Effector memory CD4-positive, alpha-beta T cell (primary cell): ENCODE data around the gene C9orf43.

Experiments
- DNase-seq, 3 donors: peaks; one replicate each; pipeline ENCODE4 v3.0.0-alpha.2; 2020
- H3K27ac ChIP-seq: 2 replicates; pipeline ENCODE4 v1.7.0; 2013; ENCODE audit warnings: mild to moderate bottlenecking, low read length, moderate library complexity; ENCODE audit not compliant: insufficient read depth, poor library complexity, severe bottlenecking
- H3K27me3 ChIP-seq: replicated peaks from 2 replicates; pipeline ENCODE4 v1.7.0; 2013; ENCODE audit warnings: mild to moderate bottlenecking, low read length; ENCODE audit not compliant: insufficient read depth, control insufficient read depth, poor library complexity, severe bottlenecking
- H3K36me3 ChIP-seq: 2 replicates; pipeline ENCODE4 v1.7.0; 2013; ENCODE audit warnings: mild to moderate bottlenecking, low read length, moderate library complexity; ENCODE audit not compliant: control insufficient read depth, insufficient read depth
- H3K4me1 ChIP-seq: 2 replicates; pipeline ENCODE4 v1.7.0; 2013; ENCODE audit warnings: low read length, mild to moderate bottlenecking; ENCODE audit not compliant: control insufficient read depth, insufficient read depth, poor library complexity, severe bottlenecking
- H3K4me3 ChIP-seq: 2 replicates; pipeline ENCODE4 v1.7.0; 2013; ENCODE audit warnings: low read length, low read depth, mild to moderate bottlenecking; ENCODE audit not compliant: insufficient read depth, poor library complexity, severe bottlenecking
- H3K9me3 ChIP-seq: 2 replicates; pipeline ENCODE4 v1.7.0; 2013; ENCODE audit warnings: mild to moderate bottlenecking, low read length, moderate library complexity; ENCODE audit not compliant: control insufficient read depth

C9orf43 gene

DNA sequence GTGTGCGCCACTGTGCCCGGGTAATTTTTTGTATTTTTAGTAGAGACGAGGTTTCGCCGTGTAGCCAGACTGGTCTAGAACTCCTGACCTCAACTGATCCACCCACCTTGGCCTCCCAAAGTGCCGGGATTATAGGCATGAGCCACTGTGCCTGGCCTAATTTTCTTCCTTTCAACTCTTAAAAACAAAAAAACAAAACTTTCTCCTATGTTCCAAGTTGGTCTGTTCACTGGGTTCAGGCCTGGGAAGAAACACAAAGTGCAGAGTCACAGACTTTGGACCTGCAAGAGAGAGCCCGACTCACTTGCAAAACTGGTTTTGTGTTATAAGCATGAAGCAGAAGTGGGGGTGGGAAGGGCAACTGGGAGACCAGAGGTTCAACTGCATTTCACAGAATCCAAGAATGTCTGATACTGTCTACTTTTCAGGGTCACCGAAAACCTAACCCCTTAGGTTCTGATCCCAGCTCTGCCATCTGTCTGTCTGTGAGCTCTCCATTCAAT lies 28.6 kb upstream of the C9orf43 start:
- H3K36me3 ChIP-seq = peaks cover 5% of the 10 kb centered on the region
- H3K4me1 ChIP-seq = no peaks in the 10 kb centered on the region
- DNase-seq = no peak
- H3K4me3 ChIP-seq = no peak overlapping the region
- H3K27ac ChIP-seq = no peak overlapping the region
- H3K9me3 ChIP-seq = no peaks in the 10 kb centered on the region
- no peaks in the 10 kb centered on the region for H3K27me3 ChIP-seq

DNA sequence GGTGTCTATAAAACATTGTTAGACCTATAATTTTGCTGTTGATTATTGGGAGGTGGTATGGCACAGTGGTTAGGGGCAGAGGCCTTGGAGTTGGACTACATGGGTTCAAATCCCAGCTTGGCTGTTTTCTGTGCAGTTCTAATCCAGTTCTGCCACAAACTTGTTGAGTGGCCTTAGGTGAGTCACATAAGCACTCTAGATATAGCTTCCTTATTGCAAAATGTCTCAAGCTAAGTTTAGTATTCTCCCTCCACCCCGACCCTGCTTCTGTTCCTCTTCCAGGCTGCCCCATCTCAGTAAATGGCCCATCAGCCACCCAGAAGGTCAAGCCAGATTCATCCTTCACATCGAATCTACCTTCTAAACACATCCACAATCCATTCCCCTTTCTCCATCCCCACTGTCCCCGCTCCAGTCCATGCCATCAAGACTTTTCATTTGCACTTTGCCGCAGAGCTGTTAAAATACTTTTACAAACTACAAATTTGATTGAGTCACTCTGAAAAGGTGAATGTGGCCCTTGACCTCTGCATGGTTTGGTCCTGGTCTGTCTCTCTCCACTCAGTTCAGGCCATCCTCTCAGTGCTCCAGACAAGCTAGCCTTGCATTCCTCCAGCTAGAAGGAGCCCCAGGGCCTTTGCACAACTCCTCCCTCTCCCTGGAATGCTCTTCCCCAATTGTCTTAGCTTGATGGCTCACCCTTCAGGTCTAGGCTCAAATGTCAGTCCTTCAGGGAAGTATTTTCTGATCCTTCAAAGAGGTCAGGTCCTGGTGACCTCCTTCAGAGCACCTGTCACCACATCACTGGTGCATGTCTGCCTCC lies 23.8 kb upstream of the C9orf43 start:
- H3K4me1 ChIP-seq = no peaks in the 10 kb centered on the region
- no peaks in the 10 kb centered on the region for H3K9me3 ChIP-seq
- H3K27ac ChIP-seq = no peak overlapping the region
- H3K4me3 ChIP-seq = no peak overlapping the region
- H3K27me3 ChIP-seq = no peaks in the 10 kb centered on the region
- peaks cover 49% of the 10 kb centered on the region for H3K36me3 ChIP-seq
- no peak for DNase-seq

DNA sequence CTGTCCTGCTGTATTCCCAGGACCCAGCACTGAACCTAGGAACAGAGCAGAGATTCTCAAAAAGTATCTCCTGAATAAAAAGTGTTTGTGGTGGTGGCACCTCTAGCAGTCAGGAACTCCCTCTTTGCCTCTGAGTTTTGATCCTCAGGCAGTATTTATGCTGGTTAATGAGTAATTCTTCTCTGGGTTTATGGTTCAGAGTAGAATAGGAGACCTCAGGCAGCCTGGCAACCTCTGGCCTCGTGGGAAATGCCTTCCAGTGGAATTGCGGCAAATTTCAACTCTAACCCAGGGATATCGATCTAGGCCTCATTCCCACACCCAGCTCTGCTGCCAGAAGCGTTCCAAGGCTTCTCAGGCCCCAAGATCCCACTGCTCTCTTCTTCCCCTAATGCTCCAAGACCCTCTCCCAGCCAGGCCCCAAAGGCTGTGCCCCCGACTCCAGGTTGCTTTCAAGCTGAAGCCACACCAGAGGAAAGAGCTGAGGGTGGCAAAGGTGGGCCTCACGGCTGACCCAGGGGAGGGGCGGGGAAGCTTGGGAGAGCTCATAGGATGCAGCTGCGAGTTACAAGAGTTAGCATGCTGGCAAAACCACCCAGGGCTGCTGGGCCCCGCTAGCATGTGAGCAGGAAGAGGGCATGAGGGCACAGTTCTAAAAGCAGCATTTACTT lies 22.9 kb upstream of the C9orf43 start:
- no peak for DNase-seq
- Histone ChIP-seq H3K27ac (no peak overlapping the region), H3K4me1 (no peaks in the 10 kb centered on the region), H3K27me3 (no peaks in the 10 kb centered on the region), H3K9me3 (no peaks in the 10 kb centered on the region), H3K4me3 (no peak overlapping the region), H3K36me3 (peaks cover 53% of the 10 kb centered on the region)

DNA sequence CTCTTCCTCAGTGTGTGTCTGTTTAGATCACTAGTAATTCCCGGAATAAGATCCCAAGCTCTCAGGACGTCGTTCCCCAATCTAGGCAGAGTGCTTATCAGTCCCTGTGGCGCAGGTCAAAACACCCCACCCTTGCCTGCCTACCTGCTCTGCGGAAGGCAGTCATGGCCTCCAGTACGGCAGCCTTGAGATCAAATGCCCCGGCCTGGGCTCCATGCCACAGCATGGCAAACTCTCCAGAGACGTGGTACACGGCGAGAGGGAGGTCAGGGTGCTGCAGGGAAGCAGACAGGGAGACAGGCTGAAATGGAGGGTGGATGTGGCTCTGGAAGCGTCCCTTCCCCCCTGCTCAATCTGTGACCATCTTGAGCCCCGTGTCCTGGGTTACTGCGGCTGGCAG lies 21.7 kb upstream of the C9orf43 start:
- Histone ChIP-seq H3K36me3 (peaks cover 61% of the 10 kb centered on the region), H3K27me3 (no peaks in the 10 kb centered on the region), H3K4me3 (no peak overlapping the region), H3K4me1 (no peaks in the 10 kb centered on the region), H3K27ac (no peak overlapping the region), H3K9me3 (no peaks in the 10 kb centered on the region)
- DNase-seq = no peak

DNA sequence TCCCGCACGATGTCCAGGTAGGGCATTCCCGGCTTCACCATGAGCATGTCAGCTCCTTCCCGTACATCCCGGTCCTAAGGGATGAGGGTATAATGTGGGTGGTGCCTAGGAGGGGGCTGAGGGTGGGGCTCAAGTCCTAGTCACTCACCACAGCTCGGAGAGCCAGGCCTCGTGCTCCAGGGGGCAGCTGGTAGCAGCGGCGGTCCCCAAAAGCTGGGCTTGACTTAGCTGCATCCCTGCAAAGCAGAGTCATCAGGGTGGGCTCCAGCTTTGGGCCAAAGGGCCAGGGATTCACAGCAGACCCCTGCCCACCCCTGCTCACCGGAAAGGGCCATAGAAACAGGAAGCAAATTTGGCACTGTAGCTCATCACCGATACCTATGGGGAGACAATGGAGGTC lies 21.1 kb upstream of the C9orf43 start:
- no peaks in the 10 kb centered on the region for H3K4me1 ChIP-seq

DNA sequence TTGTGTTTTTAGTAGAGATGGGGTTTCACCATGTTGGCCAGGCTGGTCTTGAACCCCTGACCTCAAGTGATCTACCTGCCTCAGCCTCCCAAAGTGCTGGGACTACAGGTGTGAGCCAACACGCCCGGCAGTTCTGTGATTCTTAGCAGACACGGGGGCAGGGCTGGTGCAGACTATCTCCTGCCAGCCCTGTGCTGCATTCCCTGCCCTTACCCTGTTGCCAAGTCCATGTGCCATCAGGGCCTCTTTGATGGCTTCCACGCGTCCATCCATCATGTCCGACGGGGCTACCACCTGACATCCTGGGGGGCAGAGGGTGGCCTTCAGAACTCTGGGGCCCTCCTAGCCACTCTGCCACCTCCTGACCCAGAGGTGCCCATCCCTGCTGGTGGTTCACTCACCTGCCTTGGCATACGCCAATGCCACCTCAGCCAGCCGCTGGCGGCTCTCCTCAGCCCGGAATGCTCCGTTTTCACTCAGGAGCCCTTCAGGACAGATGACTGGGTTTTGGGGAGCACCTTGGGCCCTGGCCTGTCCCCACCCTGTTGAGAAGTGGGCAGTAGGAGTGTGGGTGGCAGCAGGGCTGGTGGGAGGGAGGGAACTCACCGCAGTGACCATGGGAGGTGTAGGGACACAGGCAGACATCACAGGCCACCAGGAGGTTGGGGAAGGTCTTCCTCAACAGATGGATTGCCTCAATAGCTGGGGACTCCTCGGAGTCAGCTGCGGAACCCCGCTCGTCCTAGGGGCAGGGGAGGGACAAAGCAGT lies 20.2 kb upstream of the C9orf43 start:
- Histone ChIP-seq H3K36me3 (peaks cover 61% of the 10 kb centered on the region), H3K4me3 (no peak overlapping the region), H3K9me3 (no peaks in the 10 kb centered on the region), H3K4me1 (no peaks in the 10 kb centered on the region), H3K27ac (no peak overlapping the region), H3K27me3 (no peaks in the 10 kb centered on the region)
- no peak for DNase-seq

More for the DNA sequence above, 21.1 kb upstream of the C9orf43 start:
- Histone ChIP-seq H3K9me3 (no peaks in the 10 kb centered on the region), H3K27ac (no peak overlapping the region), H3K27me3 (no peaks in the 10 kb centered on the region), H3K36me3 (peaks cover 61% of the 10 kb centered on the region), H3K4me3 (no peak overlapping the region)
- no peak for DNase-seq

DNA sequence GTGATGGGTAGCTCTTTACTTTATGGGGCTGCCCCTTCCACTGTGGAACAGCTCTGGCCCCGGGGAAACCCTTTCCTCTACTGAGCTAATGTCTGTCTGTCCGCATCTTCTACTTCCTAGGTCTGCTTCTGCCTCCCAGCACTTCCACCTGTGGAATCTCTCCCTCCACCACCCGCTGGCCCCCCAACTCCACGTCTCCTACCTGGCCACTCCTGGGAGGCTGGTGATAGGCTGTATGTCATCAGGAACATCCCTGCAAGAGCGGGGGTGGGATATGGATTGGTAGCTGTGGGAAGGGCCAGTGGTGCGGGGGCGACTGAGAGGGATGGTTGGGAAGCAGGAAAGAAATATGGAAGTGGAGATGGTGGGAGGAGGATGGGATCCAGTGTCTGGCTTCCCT lies 18.6 kb upstream of the C9orf43 start:
- peaks cover 57% of the 10 kb centered on the region for H3K36me3 ChIP-seq

DNA sequence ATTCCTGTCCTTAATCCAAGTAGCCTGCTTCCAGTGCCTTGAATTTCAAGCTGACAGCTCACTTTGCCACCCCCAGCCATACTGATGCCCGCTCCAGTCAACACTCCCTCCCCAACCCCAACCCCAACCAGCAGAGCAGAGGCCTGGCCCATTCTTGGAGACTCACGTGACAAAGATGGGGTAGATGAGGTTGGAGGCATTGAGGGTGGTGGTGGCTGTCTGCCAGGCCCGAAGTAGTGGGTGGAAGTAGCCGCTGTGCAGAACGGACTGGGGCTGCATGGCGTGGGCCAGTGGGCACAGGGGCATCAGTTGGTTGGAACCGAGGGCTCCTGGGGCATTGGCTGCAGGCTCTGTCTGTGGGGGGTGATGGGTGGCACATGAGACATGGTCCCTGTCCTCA lies 17.3 kb upstream of the C9orf43 start:
- no peaks in the 10 kb centered on the region for H3K27me3 ChIP-seq
- no peaks in the 10 kb centered on the region for H3K9me3 ChIP-seq
- H3K4me3 ChIP-seq = no peak overlapping the region
- no peak overlapping the region for H3K27ac ChIP-seq
- H3K4me1 ChIP-seq = no peaks in the 10 kb centered on the region
- H3K36me3 ChIP-seq = peaks cover 46% of the 10 kb centered on the region
- DNase-seq = no peak

More for the DNA sequence above, 18.6 kb upstream of the C9orf43 start:
- Histone ChIP-seq H3K4me1 (no peaks in the 10 kb centered on the region), H3K4me3 (no peak overlapping the region), H3K27me3 (no peaks in the 10 kb centered on the region), H3K27ac (no peak overlapping the region), H3K9me3 (no peaks in the 10 kb centered on the region)
- DNase-seq = no peak

DNA sequence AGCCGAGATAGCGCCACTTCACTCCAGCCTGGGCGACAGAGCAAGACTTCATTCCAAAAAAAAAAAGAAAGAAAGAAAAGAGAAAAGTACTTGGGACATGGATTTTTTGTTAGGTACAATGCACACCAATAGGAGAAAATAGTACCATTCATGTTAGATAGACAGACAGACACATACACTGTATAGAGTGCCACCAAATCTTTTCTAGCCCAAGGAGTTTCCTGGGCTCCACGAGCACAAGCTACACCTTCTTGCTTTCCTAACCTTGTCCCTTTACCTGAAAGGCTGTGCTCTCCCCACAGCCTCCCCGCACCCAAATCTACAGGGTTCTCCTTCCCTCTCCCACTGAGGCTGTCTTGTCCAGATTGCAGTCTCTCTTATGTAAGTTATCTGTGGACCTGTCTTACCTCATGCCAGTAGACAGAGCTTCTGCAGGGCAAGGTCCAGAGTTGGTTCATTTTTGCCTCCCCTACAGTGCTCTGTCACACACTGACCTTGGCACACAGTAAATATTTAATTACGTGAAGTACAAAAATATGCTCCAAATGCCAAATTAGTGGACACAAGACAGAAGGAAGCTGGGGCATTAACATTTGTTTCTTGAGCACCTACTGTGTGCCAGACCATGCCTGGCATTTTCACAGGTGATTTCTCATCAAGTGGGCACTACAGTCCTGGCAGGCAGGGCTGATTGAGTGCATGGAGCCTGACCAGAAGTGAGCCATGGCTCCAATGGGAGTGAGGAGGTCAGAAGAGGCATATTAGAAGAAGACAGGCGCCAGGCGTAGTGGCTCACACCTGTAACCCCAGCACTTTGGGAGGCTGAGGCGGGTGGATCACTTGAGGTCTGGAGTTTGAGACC lies 15.3 kb upstream of the C9orf43 start:
- no peak overlapping the region for H3K27ac ChIP-seq
- H3K36me3 ChIP-seq = peaks cover 26% of the 10 kb centered on the region
- H3K4me1 ChIP-seq = peaks cover 2% of the 10 kb centered on the region
- DNase-seq = no peak
- no peak overlapping the region for H3K4me3 ChIP-seq
- H3K27me3 ChIP-seq = no peaks in the 10 kb centered on the region
- H3K9me3 ChIP-seq = no peaks in the 10 kb centered on the region
